Occipital lobe (tissue), 2 donors: Measurements from ENCODE around the gene MYO1B. TPM values are rescaled to one million over a fixed set of nuclear protein-coding genes. Genes with fewer than 3 reads are reported as not detected.

ENCODE experiments used
- DNase-seq: peaks from one replicate; lab custom pipeline; 2025; lab: John Stamatoyannopoulos, UW
- total RNA-seq: library from RNA; depleted of rRNA; stranded (reverse); fragments of >200 nt; gene quantifications from one replicate; pipeline ENCODE4 v1.2.3, GENCODE V29; 2014

The MYO1B gene
- total RNA-seq, 1 donor from 2014 or later = 49.4 TPM

DNA sequence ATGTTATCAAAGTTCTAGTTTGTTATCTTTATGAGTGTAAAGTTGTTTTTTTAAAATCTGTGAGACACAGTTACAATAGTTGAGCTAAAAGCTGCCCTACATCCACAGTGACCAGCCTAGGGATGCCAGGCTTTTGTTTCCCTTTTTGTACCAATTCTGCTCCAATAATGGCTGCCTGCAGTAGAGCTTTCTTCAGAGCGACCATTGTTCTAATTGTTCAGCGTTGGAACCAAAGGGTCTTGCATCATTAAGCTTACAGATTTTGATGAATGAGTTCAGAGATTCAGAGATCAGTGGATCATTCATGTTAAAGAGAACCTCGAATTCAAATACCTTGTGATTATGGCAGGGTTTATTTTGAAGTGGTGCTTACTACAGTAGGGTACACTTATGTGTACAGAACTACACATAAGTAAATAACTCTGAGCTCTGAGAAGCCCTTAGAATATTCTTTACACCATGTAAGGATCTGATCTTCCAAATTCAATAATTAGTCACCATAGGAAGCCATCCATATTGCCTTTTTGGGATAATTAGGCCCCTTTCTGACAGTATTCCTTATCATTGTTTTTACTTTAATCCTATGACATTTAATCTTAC, 157.9 kb downstream of the MYO1B start:
- DNase-seq = no peak

DNA sequence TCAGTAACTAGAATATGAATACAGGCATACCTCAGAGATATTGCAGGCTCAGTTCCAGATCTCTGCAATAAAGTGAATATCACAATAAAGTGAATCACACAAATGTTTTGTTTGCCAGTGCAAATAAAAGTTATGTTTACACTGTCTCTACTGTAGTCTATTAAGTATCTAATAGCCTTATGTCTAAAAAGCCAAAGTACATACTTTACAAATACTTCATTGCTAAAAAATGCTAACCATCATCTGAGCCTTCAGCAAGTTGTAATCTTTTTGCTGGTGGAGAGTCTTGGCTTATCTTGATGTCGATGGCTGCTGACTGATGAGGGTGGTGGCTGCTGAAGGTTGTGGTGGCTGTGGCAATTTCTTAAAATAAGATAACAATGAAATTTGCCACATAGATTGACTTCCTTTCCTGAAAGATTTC, 159.4 kb downstream of the MYO1B start:
- no peak for DNase-seq

DNA sequence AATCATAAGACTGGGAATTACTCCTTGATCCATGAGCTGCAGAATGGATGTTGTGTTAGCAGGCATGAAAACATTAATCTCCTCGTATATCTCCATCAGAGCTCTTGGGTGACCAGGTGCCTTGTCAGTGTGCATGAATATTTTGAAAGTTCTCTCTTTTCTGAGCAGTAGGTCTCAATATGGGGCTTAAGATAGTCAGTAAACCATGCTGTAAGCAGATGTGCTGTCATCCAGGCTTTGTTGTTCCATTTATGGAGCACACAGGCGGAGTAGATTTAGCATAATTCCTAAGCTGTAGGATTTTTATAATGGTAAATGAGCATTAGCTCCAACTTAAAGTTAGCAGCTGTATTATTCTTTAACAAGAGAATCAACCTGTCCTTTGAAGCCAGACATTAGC, 160.3 kb downstream of the MYO1B start:
- DNase-seq = no peak

DNA sequence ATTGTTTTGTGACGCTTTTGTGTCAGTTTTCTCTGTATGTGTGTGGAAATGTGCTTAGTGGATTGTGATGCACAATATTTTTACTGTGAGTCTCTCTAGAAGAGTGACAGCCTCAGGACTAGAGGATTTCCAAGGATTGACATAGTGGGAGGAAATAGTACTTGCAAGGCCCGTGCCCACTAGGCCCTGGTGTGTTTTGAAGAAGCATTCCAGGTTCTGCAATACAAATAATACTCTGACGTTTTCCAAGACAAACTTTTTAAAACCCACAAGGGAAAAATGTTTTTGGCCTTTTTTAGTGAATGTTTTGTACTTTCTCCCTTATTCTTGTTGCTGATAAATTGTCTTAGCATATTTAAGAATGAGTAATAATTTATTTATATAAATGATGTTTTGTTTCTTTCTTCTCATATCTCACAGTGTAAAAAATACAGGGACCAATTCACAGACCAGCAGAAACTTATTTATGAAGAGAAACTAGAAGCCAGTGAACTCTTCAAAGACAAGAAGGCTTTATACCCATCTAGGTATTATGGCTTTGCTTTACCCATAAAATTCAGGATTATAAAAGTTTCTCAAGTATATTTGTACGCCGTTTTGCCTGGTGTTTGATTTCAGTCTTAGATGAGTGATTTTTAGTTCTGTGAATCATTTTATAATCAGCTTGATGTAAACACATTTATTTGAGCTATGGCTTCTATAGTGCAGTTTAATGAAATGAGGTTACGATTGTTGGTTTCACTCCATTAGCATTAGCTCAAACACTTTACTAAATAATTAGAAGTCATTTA, 165.6 kb downstream of the MYO1B start:
- no peak for DNase-seq

DNA sequence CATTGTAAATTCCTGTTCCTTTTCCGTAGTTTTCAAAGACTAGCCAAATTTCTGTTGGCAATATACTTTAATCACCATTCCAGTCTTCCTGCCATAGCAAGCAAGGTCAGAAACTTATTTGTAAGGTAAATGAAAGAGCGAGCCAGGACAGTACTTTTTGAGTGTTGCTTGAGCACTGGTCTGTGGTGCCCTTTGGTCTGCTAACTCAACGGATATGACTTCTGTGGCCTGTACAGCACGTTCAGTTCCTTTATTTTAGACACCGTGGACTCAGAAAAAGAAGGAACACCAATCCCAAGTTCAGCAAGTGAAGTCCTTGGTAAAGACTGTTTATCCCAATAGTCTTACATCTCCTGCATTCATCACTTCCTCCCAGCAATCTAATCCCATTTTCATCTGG, 166.3 kb downstream of the MYO1B start:
- DNase-seq = no peak

DNA sequence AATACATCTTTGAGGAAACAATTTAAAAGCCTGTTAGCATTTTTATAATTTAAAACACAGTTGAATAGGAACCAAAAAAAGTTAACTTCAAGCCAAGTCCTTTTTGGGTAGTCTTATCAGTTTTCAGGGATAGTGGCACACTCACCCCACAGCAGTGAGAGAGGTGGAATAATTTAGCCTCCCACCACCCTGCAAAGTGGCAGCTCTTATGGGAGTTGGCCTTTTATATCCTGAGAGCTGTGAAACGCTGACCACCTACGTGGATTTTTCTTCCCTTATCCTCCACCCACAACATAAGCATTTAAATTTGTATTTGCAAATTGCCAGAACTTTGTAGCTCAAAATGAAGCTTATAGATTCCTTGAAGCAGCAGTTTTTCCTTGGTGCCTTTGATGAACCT, 167.1 kb downstream of the MYO1B start:
- peak; percentile 15 for DNase-seq

DNA sequence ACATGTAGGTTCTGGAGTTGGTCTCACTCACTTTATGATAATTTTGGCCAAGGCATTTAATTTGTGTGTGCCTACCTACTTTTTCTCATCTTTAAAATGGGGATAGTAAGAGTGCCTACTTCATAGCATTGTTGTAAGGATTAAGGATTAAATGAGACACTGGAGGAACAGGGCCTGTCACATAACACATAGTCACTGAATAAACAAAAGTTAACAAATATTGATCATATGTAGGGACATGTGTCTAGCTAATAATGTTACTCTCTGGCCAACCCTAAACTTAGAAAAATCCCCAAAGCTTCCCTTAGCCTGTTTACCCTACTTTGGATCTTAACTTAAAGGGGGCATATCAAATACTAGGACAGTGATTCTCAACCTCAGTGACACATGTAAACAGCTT, 169.9 kb downstream of the MYO1B start:
- DNase-seq = no peak

DNA sequence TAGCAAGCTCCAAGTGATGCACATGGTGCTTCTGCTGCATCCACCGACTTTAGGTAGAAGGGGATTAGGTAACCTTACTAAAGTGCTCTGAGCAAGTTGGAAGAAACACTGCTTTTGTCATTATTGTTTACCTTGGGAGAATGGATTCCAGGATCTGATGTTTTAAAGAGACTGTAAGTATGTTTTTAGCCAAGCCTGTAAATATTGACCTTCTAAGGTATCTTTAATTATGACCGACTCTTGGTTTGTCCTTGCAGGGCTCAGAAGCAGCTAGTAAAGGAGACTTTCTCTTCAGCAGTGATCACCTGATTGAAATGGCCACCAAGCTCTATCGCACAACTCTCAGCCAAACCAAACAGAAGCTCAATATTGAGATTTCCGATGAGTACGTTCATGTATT, 170.7 kb downstream of the MYO1B start:
- DNase-seq = no peak

DNA sequence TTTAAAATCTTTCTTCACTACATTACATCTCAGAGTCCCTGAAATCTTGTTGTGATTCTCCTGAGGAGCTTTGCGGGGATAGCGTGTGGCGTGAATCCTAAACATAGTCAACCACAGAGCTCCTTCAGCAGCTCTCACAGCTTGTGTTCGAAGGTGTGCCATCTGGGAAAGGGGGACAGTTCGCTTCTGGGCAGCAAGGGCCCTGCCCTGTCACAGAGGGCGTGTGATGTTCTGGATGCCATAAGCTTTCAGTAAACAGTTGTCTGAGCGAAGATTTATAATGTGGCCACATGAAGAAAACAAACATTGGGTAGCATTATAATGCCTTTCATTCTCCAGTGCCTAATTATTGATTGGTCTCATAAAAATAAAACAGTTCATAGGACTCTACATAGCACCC, 172.5 kb downstream of the MYO1B start:
- no peak for DNase-seq

DNA sequence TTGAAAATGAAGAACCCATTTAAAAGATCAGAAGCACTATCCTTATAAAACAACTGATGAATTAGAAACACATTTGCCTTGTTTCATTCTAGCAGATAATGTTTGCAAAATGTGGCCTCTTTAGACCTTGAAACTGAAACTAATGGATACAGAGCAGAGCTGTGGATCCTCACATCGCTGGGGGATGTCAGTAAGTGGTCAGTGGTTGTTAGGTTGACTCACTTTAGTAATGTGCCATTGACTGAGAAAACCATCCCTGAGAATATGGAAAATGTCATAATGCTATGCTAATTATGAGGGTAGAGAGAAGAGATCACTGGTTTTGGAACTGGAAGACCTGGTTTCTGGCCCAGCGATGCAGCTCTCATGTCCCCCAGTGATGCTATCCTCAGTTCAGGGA, 176.7 kb downstream of the MYO1B start:
- DNase-seq = no peak

DNA sequence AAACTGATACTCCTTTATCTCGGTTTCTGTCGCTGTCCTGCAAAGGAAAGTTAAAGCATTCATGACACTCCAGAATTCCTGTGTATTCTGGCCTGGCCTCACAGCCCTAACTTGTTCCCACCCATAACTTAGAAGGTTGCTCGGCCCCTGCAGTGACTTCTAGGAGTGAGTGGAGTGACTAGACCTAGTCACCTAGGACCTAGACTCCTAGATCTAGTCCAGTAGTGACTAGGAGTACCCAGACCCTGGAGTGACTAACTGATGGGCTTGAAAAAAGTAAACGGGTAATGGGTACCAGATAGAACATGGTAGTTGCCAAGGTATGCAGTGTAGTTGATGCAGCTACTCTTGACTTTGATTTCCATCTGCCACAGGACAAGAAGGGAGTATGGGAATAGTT, 181.8 kb downstream of the MYO1B start:
- DNase-seq = no peak

DNA sequence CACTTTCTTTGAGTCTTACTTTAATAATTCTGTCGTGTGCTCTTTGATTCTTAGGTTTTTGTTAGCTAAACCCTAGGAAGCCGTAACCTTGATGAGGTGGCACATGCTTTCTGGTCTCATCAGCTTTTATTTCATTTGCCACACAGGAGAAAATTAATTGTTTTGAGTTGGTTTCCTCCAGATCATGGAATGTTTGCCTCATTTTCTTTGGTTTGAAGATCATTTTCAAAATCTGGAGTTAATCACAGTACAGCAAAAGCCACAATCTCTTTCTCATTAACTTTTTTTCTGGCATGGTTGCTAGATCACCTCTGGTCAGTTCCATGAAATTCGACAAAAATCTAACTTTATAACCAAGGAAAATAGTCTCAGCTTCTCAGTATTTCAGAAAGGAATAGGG, 182.9 kb downstream of the MYO1B start:
- DNase-seq = no peak

DNA sequence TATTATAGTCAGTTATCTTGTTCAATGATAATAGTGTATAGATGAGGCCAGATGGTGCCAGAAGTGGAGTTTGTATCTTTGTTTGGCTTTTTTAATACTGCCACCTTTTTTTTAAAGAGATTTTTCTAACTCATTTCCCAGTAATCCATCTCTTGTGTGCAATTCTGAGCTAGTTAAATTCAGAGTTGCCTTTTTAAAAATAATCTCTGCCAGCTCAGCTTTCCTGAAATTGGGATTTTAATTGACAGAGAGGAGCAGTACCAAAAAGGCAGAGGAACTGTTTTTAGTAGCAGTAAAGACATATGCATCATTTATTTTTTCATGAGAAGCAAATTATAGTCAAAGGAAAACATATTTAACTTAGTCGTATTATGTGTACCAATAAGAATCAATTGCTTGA, 185.3 kb downstream of the MYO1B start:
- DNase-seq = no peak

DNA sequence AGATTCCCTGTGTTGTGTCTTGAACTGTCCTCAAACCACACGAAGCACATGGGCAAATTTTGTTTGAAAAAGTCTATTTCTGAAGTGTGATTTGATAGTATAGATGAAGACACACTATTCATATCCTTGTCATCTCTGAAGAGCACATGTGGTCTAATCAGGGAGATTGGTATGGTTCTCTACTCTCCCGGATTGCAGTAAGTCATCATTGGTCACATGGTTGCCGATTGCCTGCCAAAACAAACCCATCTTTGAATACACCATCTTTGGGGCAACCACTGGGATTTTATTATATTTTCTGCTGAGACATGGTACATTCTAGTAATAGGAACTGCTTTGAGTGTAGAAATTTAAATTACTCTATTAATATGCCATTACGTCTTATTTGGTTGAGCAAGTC, 186.9 kb downstream of the MYO1B start:
- no peak for DNase-seq

DNA sequence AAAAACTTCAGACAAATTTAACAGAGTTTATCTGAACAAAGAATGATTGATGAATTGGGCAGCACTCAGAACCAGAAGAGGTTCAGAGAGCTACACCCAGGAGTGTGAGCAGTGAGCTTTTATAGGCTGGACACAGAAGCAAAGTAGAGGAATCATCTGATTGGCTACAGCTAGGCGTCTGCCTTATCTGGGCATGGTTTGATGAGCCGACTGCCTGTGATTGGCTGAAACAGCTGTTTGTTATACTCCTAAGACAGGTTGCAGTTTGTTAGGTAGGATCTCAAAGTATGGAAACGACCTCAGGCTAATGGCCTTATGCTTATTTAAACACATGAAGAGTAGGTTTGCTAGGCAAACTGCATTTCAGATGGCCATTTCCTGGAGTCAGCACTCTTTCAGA, 188.9 kb downstream of the MYO1B start:
- no peak for DNase-seq

DNA sequence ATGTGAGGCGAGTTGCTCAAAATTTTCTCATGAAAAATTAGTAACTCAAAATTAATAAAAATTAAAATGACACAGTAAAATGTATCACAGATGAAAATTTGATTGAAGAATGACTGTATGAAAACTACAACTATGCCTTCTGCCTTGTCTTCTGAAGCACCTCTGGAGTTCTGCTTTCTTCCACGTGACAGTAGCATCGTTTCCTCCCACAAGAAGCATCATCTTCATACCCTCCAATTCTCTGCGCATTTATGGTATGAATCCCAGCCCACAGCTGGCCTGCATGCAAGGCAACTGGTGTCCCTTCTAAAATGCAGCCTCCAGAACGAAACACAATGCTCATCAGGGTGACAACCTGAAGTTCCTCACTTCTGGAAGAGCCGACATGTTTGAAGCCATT, 189.9 kb downstream of the MYO1B start:
- DNase-seq = no peak

DNA sequence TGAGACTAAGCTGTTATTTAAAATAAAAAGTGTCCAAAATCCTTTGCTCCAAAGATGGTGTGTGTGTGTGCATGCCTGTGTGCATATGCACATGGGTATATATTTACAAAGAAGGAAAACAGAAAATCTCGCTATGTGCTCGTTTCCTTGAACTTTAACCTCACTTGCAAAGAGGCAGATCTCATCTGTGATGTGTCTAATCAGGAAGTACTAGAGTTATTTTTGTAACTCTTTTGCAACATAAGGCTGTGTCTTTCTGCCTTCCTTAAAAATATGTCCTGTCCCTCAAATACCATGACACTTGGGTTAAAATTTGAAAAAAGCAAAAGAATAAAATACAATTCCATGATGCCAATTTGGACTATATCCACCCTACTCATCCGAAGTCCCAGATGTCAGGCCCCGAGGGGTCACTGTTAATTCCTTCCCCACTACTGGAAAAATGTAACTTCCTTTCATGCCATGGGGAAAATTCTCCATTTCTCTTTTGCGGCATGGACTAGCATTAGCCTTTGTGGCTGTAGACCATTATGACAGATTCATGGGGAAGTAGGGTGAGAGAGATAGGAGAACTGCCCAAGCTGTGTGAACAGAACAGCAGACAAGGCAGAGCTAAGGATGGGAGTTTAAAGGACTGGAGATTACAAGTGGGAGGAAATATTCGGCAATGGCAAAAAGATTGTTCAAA, 191.3 kb downstream of the MYO1B start:
- no peak for DNase-seq

DNA sequence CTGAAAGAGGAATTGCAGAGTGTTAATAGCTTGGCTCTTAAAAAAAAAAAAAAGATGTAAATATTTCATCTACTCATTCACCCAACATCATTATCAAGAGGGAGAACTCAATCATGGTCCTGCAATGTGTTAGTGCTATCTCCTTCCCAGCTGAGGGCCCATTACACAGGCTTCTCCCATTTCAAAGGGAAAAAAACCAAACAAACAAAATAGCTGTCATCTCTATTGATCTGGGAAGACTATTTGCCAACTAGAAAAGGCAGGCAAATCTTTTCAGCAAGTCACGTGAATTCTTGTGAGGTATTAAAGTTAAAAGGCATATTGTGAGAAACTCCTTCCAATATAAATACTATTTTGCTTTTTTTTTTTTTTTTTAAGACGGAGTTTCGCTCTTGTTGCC, 194.3 kb downstream of the MYO1B start:
- DNase-seq = no peak

DNA sequence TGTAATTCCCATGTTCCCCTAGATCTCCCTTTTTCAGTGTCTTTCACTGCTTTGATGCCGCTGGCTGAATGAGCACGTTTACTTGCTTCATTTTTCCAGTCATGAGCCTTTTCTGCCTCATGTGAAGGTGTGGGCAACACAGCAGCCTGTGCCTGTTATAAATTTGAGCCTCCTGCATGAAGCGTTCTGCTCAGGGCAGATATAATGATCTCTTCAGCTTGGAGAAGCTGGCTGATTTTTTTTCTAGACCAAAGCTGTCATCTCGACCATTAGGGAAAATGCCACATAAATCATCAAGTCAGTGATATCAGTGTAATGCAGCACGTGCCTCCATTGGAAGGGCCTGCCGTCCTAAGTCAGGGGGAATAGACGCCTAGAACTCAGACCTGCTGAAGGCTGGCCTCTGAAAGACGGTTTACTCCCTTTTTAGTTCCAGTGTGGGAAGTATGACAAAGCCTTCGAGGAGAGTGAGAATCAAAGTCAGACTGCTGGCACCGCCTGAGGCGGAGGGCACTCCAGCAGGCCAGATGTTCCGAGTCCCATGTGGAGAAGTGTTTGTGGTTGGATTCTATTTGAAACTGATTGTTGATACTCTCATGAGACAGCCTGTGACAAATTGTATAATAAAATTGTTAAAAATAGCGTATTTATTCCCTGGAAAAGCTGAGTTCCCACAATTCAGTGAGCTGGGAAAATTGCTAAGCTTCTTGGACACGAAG, 196.5 kb downstream of the MYO1B start:
- no peak for DNase-seq

DNA sequence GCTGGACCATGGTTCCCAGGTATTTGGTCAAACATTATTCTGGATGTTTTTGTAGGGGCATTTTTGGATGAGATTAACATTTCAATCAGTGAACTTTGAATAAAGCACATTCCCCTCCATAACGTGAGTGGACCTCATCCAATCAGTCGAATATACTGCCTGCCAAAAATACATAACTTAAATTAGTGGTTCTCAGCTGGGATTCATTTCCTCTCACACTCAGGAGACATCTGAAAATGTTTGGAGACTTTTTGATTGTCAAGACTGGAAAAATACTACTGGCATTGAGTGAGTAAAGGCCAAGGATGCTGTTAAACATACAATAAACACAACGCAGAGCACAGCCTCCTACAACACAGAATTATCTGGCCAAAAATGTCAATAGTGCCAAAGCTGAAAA, 198.2 kb downstream of the MYO1B start:
- DNase-seq = no peak

DNA sequence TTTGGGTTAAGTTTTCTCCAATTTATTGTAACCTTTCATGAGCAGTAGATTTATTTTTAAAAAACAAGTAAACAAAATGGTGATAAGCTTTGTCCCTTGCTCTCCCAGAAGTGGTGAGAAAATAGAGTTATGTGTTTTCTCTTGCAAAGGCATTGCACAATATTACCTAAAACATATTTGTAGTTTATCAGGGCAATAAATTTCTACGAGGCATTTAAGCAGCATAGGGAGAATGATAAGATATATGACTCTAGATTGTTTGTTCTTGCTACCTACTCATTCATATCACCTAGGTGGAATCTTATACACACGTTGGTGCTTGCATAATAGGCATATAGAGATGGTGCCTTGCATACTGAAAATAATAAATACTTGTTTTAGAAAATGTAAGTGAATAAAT, 201.7 kb downstream of the MYO1B start:
- no peak for DNase-seq

DNA sequence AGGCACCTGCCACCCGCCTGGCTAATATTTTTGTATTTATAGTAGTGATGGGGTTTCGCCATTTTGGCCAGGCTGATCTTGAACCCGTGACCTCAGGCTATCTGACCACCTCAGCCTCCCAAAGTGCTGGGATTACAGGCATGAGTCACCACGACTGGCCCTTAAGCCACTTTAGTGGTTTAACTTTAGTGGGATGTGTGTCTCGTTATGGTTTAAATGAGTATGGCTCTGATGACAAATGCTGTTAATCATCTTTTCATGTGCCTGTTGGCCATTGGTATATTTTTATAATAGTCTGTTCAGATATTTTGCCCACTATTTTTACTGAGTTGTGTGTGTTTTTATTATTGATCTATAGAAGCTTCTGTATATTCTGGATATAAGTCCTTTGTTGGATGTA, 205.9 kb downstream of the MYO1B start:
- no peak for DNase-seq
